ENCODE data around the gene CCDC85B. TPM values are rescaled to one million over a fixed set of nuclear protein-coding genes. Genes with fewer than 3 reads are reported as not detected.

CCDC85B gene
- total and polyA plus RNA-seq, 2 of the 13 experiments (the other 11 are each of a cell fraction or from before 2014, with no cell fraction given) = 8.2 to 19.5 TPM

DNA sequence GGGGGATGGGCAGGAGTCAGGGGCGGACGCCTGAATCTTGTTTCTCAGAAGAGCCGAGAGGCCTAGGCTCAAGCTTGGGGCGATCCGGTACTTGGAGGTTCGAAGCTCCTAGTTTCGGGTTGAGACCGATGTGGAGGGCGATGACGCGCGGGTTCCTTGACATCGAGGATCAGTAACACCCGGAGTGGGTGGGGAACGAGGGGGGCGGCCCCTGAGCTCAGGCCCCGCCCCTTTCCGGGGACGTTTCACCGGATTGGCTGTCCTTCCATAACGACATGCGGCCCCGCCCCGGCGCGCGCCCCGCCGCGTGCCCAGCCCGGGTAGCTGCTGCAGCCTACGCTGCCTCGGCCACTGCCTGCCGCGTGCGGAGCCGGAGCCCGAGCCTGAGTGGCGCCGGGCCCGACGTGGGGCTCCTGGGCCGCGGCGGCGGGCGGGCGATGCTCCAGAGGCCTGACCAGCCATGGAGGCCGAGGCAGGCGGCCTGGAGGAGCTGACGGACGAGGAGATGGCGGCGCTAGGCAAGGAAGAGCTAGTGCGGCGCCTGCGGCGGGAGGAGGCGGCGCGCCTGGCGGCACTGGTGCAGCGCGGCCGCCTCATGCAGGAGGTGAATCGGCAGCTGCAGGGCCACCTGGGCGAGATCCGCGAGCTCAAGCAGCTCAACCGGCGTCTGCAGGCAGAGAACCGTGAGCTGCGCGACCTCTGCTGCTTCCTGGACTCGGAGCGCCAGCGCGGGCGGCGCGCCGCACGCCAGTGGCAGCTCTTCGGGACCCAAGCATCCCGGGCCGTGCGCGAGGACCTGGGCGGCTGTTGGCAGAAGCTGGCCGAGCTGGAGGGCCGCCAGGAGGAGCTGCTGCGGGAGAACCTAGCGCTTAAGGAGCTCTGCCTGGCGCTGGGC is at the start of gene CCDC85B (continued):
- TF ChIP-seq SMAD9 (CRISPR knock-in tag; IDR thresholded peaks at IDR 0.05) (no peak), FOSL1 (CRISPR knock-in tag; IDR thresholded peaks at IDR 0.05; ENCODE audit: borderline replicate concordance) (no peak), ZNF878 (CRISPR knock-in tag; IDR thresholded peaks at IDR 0.05) (peak; percentile 46; the same call in 1 of the 2 replicates), SALL1 (CRISPR knock-in tag; IDR thresholded peaks at IDR 0.05) (peak; percentile 90), NFE2L2 (IDR thresholded peaks at IDR 0.05; ENCODE audit: low read length) (no peak), GLI4 (CRISPR knock-in tag; IDR thresholded peaks at IDR 0.05; ENCODE audit: borderline replicate concordance) (no peak), SP1 (IDR thresholded peaks at IDR 0.05) (no peak), SP1 (CRISPR knock-in tag; IDR thresholded peaks at IDR 0.05) (peak; percentile 88), NR2F2 (IDR thresholded peaks at IDR 0.05; ENCODE audit: borderline replicate concordance, low read depth) (no peak; the same call in 1 of the 2 replicates), CAMTA2 (CRISPR knock-in tag; IDR thresholded peaks at IDR 0.05; ENCODE audit: borderline replicate concordance) (no peak), FOXA3 (CRISPR knock-in tag; IDR thresholded peaks at IDR 0.05) (no peak; the same call in 1 of the 2 replicates), HCFC1 (IDR thresholded peaks at IDR 0.05; ENCODE audit: low read depth, low read length) (no peak), PAX8 (CRISPR knock-in tag; IDR thresholded peaks at IDR 0.05; ENCODE audit: borderline replicate concordance) (peak; percentile 34; the same call in 1 of the 2 replicates), ZMAT5 (CRISPR knock-in tag; IDR thresholded peaks at IDR 0.05; ENCODE audit: borderline replicate concordance, low read depth) (no peak), SRSF1 (optimal IDR thresholded peaks at IDR 0.05; ENCODE audit: low read depth, low read length) (no peak), ZHX1 (CRISPR knock-in tag; IDR thresholded peaks at IDR 0.05; ENCODE audit: low read depth) (0 out of 2 replicates have a peak, but pooled peaks have one; percentile 21), RXRB (CRISPR knock-in tag; IDR thresholded peaks at IDR 0.05; ENCODE audit: borderline replicate concordance) (no peak), KAT8 (CRISPR knock-in tag; IDR thresholded peaks at IDR 0.05) (0 out of 2 replicates have a peak, but pooled peaks have one; percentile 4), ZNF703 (CRISPR knock-in tag; IDR thresholded peaks at IDR 0.05; ENCODE audit: borderline replicate concordance) (0 out of 2 replicates have a peak, but pooled peaks have one; percentile 43)
- TF ChIP-seq, protein P1, sequence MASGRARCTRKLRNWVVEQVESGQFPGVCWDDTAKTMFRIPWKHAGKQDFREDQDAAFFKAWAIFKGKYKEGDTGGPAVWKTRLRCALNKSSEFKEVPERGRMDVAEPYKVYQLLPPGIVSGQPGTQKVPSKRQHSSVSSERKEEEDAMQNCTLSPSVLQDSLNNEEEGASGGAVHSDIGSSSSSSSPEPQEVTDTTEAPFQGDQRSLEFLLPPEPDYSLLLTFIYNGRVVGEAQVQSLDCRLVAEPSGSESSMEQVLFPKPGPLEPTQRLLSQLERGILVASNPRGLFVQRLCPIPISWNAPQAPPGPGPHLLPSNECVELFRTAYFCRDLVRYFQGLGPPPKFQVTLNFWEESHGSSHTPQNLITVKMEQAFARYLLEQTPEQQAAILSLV (CRISPR knock-in tag; IDR thresholded peaks at IDR 0.05; ENCODE audit: borderline replicate concordance) = peak; percentile 48; the same call in 1 of the 2 replicates
- TF ChIP-seq, protein P2, sequence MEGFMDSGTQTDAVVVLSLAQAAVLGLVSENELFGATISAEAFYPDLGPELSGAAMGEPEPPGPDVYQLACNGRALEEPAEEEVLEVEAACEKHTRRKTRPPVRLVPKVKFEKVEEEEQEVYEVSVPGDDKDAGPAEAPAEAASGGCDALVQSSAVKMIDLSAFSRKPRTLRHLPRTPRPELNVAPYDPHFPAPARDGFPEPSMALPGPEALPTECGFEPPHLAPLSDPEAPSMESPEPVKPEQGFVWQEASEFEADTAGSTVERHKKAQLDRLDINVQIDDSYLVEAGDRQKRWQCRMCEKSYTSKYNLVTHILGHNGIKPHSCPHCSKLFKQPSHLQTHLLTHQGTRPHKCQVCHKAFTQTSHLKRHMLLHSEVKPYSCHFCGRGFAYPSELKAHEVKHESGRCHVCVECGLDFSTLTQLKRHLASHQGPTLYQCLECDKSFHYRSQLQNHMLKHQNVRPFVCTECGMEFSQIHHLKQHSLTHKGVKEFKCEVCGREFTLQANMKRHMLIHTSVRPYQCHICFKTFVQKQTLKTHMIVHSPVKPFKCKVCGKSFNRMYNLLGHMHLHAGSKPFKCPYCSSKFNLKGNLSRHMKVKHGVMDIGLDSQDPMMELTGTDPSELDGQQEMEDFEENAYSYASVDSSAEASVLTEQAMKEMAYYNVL (CRISPR knock-in tag; IDR thresholded peaks at IDR 0.05; ENCODE audit: borderline replicate concordance) = no peak; the same call in 1 of the 2 replicates
- TF ChIP-seq, protein P3, sequence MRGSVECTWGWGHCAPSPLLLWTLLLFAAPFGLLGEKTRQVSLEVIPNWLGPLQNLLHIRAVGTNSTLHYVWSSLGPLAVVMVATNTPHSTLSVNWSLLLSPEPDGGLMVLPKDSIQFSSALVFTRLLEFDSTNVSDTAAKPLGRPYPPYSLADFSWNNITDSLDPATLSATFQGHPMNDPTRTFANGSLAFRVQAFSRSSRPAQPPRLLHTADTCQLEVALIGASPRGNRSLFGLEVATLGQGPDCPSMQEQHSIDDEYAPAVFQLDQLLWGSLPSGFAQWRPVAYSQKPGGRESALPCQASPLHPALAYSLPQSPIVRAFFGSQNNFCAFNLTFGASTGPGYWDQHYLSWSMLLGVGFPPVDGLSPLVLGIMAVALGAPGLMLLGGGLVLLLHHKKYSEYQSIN (CRISPR knock-in tag; IDR thresholded peaks at IDR 0.05; ENCODE audit: borderline replicate concordance) = no peak

Measured in HepG2 (cell line).